Amygdala (tissue), 56 donors: ENCODE results near the gene CIITA.

Source experiments
- DNase-seq, 56 donors: peaks; one replicate each; lab custom pipeline; 2025; lab: John Stamatoyannopoulos, UW

The CIITA gene

GRCh38 chr16:10849736-10850477 lies 27.1 kb upstream of the CIITA start:
- DNase-seq, result no peak

GRCh38 chr16:10850478-10850850 lies 26.5 kb upstream of the CIITA start:
- no peak for DNase-seq

GRCh38 chr16:10851512-10851911 lies 25.5 kb upstream of the CIITA start:
- DNase-seq, result no peak

- DNase-seq, result no peak
Measured at GRCh38 chr16:10852286-10852685, 24.7 kb upstream of the CIITA start.

GRCh38 chr16:10852948-10853347 lies 24.1 kb upstream of the CIITA start:
- DNase-seq, result no peak

- DNase-seq, result no peak
Measured at GRCh38 chr16:10856042-10856441, 21.0 kb upstream of the CIITA start.

- DNase-seq, result no peak
Measured at GRCh38 chr16:10858203-10858602, 18.8 kb upstream of the CIITA start.

GRCh38 chr16:10859020-10859419 lies 18.0 kb upstream of the CIITA start:
- no peak for DNase-seq

GRCh38 chr16:10859658-10860057 lies 17.3 kb upstream of the CIITA start:
- no peak for DNase-seq

GRCh38 chr16:10862438-10862837 lies 14.6 kb upstream of the CIITA start:
- peak in 16 of 56 donors; percentile 1 to 60 (median 17) for DNase-seq

GRCh38 chr16:10865991-10866966 lies 10.7 kb upstream of the CIITA start:
- DNase-seq, result peak in 5 of 56 donors; percentile 7 to 19 (median 8)

GRCh38 chr16:10867199-10867598 lies 9.8 kb upstream of the CIITA start:
- DNase-seq, result no peak

GRCh38 chr16:10868104-10868595 lies 8.9 kb upstream of the CIITA start:
- no peak for DNase-seq

GRCh38 chr16:10868596-10869469 lies 8.2 kb upstream of the CIITA start:
- peak in 19 of 56 donors; percentile 5 to 52 (median 19) for DNase-seq

GRCh38 chr16:10870137-10870776 lies 6.7 kb upstream of the CIITA start:
- DNase-seq, result no peak

GRCh38 chr16:10870808-10871156 lies 6.2 kb upstream of the CIITA start:
- DNase-seq, result no peak

- DNase-seq, result peak in 6 of 56 donors; percentile 7 to 20 (median 11)
Measured at GRCh38 chr16:10871157-10871991, 5.6 kb upstream of the CIITA start.

- no peak for DNase-seq
Measured at GRCh38 chr16:10876315-10876714, 687 bp upstream of the CIITA start.

GRCh38 chr16:10877472-10877946 lies 507 bp downstream of the CIITA start:
- no peak for DNase-seq
